Measurements from ENCODE around the gene TMCO4. TPM values are rescaled to one million over a fixed set of nuclear protein-coding genes. Genes with fewer than 3 reads are reported as not detected.

The TMCO4 gene
- total RNA-seq, 1 experiment from 2014 or later, result 7.2 TPM

DNA sequence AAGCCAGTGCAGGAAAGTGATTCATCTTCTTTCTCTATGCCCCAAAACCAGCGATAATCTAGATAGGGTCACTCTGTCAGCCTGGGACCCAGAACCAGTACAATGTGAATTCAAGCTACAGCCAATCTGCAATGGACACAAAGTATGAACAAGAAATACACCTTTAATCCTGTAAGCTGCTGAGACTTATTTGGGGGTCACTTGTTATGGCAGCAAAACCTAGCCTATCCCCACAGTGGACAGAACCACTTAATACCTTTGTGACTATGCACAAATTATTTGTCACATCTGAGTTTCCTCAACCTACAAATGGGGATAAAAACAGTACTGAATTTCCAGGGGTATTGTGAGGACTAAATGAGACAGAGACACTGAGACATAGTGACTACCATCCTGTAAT, 50.0 kb downstream of the TMCO4 start (continued):
- TF ChIP-seq AR (CRISPR knock-in tag; IDR thresholded peaks at IDR 0.05) (no peak), NFYB (CRISPR knock-in tag; conservative IDR thresholded peaks at IDR 0.05; ENCODE audit: low read depth) (no peak), ZNF317 (CRISPR knock-in tag; IDR thresholded peaks at IDR 0.05; ENCODE audit: borderline replicate concordance, low read depth) (no peak)

- Mint-ChIP-seq H3K9me3 (no peaks in the 10 kb centered on the region), H3K27me3 (ENCODE audit: low read depth) (no peaks in the 10 kb centered on the region; the same call in 1 of the 2 replicates), H3K36me3 (no peaks in the 10 kb centered on the region), H3K27ac (no peak overlapping the region), H3K4me3 (no peak overlapping the region), H3K4me1 (no peaks in the 10 kb centered on the region)
- ChIA-PET CTCF (no interaction called here), POLR2A (no interaction called here)
- DNase-seq (ENCODE audit: low spot score) (no peak), ATAC-seq (no peak)
- TF ChIP-seq FOXP1 (CRISPR knock-in tag; IDR thresholded peaks at IDR 0.05; ENCODE audit: borderline replicate concordance) (no peak), E2F5 (CRISPR knock-in tag; IDR thresholded peaks at IDR 0.05) (no peak), NFATC4 (CRISPR knock-in tag; IDR thresholded peaks at IDR 0.05) (no peak), SP1 (CRISPR knock-in tag; conservative IDR thresholded peaks at IDR 0.05) (no peak), NFYB (CRISPR knock-in tag; conservative IDR thresholded peaks at IDR 0.05; ENCODE audit: low read depth) (no peak), PRRX2 (CRISPR knock-in tag; IDR thresholded peaks at IDR 0.05) (no peak), EMX1 (CRISPR knock-in tag; IDR thresholded peaks at IDR 0.05) (no peak), FOXJ3 (CRISPR knock-in tag; IDR thresholded peaks at IDR 0.05; ENCODE audit: borderline replicate concordance) (no peak), ZNF671 (CRISPR knock-in tag; IDR thresholded peaks at IDR 0.05) (no peak), IRF2 (CRISPR knock-in tag; IDR thresholded peaks at IDR 0.05; ENCODE audit: borderline replicate concordance, low read depth) (no peak)
- TF ChIP-seq, protein P1, sequence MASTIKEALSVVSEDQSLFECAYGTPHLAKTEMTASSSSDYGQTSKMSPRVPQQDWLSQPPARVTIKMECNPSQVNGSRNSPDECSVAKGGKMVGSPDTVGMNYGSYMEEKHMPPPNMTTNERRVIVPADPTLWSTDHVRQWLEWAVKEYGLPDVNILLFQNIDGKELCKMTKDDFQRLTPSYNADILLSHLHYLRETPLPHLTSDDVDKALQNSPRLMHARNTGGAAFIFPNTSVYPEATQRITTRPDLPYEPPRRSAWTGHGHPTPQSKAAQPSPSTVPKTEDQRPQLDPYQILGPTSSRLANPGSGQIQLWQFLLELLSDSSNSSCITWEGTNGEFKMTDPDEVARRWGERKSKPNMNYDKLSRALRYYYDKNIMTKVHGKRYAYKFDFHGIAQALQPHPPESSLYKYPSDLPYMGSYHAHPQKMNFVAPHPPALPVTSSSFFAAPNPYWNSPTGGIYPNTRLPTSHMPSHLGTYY (CRISPR knock-in tag; IDR thresholded peaks at IDR 0.05), result no peak
- TF ChIP-seq, protein P2, sequence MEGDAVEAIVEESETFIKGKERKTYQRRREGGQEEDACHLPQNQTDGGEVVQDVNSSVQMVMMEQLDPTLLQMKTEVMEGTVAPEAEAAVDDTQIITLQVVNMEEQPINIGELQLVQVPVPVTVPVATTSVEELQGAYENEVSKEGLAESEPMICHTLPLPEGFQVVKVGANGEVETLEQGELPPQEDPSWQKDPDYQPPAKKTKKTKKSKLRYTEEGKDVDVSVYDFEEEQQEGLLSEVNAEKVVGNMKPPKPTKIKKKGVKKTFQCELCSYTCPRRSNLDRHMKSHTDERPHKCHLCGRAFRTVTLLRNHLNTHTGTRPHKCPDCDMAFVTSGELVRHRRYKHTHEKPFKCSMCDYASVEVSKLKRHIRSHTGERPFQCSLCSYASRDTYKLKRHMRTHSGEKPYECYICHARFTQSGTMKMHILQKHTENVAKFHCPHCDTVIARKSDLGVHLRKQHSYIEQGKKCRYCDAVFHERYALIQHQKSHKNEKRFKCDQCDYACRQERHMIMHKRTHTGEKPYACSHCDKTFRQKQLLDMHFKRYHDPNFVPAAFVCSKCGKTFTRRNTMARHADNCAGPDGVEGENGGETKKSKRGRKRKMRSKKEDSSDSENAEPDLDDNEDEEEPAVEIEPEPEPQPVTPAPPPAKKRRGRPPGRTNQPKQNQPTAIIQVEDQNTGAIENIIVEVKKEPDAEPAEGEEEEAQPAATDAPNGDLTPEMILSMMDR (IDR thresholded peaks at IDR 0.05), result no peak
Observed at GRCh38 chr1:19747761-19748160, 52.0 kb downstream of the TMCO4 start.

DNA sequence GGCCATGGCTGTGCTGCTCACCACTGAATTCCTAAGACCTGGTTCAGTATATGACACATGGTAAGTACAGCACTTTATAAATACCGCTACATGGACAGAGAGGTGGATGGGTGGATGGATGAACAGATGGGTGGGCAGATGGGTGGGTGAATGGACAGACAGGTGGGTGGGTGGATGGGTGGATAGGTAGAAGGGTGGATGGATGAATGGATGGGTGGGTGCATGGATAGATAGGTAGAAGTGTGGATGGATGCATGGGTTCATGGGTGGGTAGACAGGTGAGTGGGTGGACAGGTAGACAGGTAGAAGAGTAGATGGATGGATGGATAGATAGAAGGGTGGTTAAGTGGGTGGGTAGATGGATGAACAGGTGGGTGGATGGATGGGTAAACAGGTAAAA, 54.8 kb downstream of the TMCO4 start:
- H3K9me3 Mint-ChIP-seq, result no peaks in the 10 kb centered on the region
- DNase-seq (ENCODE audit: low spot score) (no peak), ATAC-seq (no peak)
- no peak overlapping the region for H3K4me3 Mint-ChIP-seq
- H3K36me3 Mint-ChIP-seq, result no peaks in the 10 kb centered on the region
- ChIA-PET POLR2A (no interaction called here), CTCF (no interaction called here)
- no peaks in the 10 kb centered on the region for H3K4me1 Mint-ChIP-seq
- H3K27me3 Mint-ChIP-seq (ENCODE audit: low read depth), result no peaks in the 10 kb centered on the region; the same call in 1 of the 2 replicates
- no peak overlapping the region for H3K27ac Mint-ChIP-seq
- TF ChIP-seq, protein P3, sequence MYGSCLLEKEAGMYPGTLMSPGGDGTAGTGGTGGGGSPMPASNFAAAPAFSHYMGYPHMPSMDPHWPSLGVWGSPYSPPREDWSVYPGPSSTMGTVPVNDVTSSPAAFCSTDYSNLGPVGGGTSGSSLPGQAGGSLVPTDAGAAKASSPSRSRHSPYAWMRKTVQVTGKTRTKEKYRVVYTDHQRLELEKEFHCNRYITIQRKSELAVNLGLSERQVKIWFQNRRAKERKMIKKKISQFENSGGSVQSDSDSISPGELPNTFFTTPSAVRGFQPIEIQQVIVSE (CRISPR knock-in tag; IDR thresholded peaks at IDR 0.05; ENCODE audit: borderline replicate concordance), result no peak
- no peak for TF ChIP-seq STAT6 (CRISPR knock-in tag; conservative IDR thresholded peaks at IDR 0.05; ENCODE audit: low read depth)
- TF ChIP-seq GTF2I (CRISPR knock-in tag; conservative IDR thresholded peaks at IDR 0.05), result no peak
- no peak for TF ChIP-seq ELF4 (CRISPR knock-in tag; IDR thresholded peaks at IDR 0.05; ENCODE audit: low read depth)
- TF ChIP-seq ZNF512 (CRISPR knock-in tag; IDR thresholded peaks at IDR 0.05; ENCODE audit: borderline replicate concordance), result no peak
- no peak for TF ChIP-seq FOXP1 (CRISPR knock-in tag; IDR thresholded peaks at IDR 0.05; ENCODE audit: borderline replicate concordance)
- TF ChIP-seq SP1 (CRISPR knock-in tag; conservative IDR thresholded peaks at IDR 0.05), result no peak
- TF ChIP-seq CREB1 (CRISPR knock-in tag; IDR thresholded peaks at IDR 0.05), result no peak
- TF ChIP-seq, protein P4, sequence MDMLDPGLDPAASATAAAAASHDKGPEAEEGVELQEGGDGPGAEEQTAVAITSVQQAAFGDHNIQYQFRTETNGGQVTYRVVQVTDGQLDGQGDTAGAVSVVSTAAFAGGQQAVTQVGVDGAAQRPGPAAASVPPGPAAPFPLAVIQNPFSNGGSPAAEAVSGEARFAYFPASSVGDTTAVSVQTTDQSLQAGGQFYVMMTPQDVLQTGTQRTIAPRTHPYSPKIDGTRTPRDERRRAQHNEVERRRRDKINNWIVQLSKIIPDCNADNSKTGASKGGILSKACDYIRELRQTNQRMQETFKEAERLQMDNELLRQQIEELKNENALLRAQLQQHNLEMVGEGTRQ (CRISPR knock-in tag; IDR thresholded peaks at IDR 0.05), result no peak
